MM.1S (cell line): ENCODE results near the gene CCDC148.

Source experiments
- EZH2 ChIP-seq: fragments of 300-600 bp; sonication (generic); optimal IDR thresholded peaks from 2 replicates; pipeline ENCODE3; 2017; ENCODE audit warnings: low read depth, mild to moderate bottlenecking, antibody characterized with exemption, low read length, mixed read lengths
- TF ChIP-seq, protein P1 (sequence below): fragments of 300-600 bp; sonication (generic); IDR thresholded peaks from 2 replicates; pipeline ENCODE4 v1.5.1; 2016; ENCODE audit warnings: antibody characterized with exemption, low read length, mixed read lengths

DNA sequence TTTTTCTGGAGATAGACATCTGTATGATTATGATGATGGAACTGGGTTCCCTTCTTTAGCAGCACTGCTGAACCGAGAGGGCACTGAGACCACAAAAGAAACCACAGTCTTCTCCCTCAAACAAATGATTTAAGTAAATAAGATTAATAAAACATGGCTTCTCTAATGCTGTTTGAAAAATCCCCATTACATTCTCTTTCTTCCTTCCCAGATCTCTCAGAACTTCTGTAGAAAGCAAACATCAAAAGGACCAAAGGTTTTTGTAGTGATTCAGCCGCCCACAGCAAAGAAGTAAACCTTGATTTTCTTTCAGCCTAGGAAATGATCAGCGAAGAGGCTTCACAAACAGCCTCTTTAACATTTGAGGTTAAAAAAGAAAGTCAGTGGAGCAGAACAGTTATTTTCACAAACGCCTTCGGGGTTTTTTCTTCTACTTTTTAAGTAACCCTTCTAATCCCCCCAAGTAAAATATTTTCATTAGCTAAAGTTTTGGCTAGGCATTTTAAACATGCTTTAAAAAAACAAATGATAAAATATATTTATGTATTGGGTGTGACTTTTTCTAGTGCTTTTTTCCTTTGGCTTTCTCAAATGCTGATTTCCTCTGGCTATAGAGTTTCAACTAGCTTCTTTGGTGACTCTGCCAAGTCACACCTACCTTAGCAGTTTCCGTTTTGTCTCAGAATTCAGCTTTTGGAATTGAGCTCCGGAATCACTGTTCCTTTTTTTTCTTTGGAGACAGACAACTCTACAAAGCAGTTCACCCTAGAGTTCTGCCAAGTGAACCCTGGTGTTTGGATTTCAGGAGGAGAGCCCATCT, 265.3 kb downstream of the CCDC148 start:
- TF ChIP-seq, protein P1, sequence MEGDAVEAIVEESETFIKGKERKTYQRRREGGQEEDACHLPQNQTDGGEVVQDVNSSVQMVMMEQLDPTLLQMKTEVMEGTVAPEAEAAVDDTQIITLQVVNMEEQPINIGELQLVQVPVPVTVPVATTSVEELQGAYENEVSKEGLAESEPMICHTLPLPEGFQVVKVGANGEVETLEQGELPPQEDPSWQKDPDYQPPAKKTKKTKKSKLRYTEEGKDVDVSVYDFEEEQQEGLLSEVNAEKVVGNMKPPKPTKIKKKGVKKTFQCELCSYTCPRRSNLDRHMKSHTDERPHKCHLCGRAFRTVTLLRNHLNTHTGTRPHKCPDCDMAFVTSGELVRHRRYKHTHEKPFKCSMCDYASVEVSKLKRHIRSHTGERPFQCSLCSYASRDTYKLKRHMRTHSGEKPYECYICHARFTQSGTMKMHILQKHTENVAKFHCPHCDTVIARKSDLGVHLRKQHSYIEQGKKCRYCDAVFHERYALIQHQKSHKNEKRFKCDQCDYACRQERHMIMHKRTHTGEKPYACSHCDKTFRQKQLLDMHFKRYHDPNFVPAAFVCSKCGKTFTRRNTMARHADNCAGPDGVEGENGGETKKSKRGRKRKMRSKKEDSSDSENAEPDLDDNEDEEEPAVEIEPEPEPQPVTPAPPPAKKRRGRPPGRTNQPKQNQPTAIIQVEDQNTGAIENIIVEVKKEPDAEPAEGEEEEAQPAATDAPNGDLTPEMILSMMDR = no peak
- no peak for TF ChIP-seq EZH2
